HG03196 (cell line): ENCODE data around the gene ELL2.
A peak's percentile ranks its signal among the peaks of the same experiment; 100 is the strongest.
"Not testable (repeated sequence)": the region's sequence is repeated elsewhere in the genome, so short reads cannot be mapped to it uniquely, and the experiment has no call there.

Experiments used
- ATAC-seq: cut with Tn5 transposase; IDR thresholded peaks from one replicate; pipeline ENCODE4 v1.9.1; 2021; ENCODE audit not compliant: unreplicated experiment

Gene ELL2

DNA sequence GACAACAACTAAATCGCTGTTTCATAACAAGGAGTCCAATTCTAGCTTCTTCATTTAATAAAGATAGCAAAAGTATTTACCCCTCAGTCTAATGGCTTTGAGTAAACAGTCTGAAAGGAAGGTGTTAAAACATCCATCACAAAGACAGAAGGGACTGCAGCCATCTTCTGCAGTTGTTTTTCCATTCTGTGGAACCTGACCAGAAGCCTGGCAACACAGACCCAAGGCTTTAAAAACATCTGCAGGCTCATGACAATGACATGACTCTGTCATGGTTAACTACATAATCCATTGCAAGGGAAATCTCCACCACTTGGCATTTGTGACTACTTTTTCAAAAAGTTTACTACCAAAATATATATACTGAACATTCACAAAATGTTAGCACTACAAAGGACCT, 51.9 kb downstream of the ELL2 start:
- ATAC-seq = no peak

DNA sequence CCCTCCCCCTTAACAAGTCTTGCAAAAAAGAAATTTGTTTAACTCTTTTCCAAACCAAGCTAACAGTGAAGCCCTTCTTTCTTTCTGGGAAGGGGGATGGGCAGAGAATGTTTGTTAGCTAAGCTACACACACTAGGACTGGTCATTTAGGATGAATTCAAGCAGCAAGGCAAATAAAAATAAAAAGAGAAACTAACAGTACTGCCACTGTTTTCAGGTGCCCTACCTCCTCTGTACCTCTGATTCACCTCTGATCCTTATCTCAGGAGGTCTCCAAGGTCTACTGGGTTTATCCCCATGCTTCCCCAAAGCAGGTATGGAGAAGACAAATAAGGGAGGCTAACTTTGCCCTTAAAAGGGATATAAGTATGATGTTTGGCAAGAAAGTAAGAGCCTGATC, 52.9 kb downstream of the ELL2 start:
- ATAC-seq = no peak

DNA sequence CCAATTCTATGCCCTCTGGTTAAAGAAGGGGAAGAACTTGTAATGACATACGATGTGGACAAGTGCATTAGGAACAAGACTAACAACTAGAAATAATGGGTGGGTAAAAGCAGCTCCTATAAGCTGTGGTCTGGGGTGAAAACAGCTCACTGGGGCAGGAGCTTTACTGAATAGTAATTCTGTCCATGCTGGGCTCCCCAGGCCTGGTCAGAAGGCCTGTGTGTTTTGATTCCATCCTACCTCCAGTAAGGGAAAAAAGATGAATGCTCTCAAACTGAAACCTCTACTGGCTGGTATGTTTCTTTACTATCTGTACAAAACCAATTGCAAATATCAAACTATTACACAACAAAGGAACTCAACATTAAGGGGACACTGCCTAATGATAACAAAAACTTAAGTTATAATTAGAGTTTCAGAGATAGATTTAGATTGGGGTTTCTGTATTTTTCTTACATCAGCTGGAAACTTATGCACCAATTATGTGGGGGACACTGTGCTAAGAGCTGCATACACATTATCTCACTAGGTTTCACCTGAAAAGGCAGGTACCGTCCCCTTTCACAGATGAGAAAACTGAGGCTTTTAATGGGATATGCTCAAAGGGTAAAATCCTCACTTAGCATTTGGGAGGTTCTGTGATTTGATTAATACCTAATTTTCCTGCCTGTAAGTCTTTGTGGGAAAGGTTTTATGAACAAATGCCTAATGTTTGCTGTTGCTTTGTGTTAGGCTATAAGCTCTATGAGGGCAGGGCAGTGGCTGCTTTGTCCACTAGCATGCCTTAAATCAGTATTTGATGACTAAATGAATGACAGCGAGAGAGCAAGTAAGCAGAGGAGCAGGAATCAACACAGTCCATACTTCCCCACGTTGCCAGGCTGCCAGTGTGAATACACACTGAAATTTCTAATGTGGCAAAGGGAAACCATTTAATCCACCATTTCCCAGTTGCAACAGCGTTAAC, 53.6 kb downstream of the ELL2 start:
- ATAC-seq = no peak

DNA sequence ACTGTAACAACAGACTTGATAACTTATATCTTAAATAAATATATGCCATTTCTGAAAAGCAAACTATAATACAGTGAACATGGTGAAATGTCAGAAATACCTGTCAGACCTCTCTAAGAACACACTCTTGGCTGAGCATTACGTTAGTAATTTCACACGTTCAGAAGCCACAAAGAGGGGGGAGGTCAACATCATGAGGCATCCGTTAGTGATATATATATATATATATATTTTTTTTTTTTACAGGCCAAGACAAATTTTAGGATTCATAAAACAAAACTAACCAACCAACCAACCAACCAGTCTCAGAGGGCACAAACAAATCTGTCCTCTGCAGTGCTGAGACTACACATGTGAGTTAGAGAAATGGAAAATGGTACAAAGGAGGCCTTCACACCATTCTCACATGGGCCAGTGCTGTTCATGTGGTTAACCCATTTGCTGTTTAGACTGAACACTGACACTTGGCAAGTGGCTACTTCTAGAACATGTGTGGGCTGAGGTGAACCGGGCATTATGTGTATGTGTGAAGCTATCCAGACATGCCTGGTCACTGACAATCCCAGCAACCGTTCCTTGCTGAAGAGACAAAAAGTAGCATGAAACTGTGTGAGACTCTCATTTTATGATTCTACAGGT, 54.5 kb downstream of the ELL2 start:
- ATAC-seq = no peak

DNA sequence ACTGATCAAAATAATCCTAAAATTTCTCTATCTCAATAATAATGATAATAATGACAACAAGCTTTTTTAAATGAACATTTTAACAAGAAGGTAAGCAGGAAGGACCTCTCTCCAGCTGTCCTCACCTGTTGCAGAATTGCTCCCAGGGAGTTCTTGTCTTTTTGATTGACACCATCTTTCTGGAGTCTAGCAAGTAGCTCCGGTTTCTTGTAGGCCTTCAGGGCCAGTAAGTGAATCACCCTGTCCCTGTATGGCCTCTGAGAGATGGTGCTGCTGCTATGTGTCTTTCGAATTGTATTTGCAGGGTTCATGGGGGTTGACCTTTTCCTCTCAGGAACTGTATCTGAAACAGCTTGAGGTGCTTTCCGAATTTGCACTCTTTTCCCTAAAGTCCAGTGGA, 55.3 kb downstream of the ELL2 start:
- not testable (repeated sequence) for ATAC-seq

DNA sequence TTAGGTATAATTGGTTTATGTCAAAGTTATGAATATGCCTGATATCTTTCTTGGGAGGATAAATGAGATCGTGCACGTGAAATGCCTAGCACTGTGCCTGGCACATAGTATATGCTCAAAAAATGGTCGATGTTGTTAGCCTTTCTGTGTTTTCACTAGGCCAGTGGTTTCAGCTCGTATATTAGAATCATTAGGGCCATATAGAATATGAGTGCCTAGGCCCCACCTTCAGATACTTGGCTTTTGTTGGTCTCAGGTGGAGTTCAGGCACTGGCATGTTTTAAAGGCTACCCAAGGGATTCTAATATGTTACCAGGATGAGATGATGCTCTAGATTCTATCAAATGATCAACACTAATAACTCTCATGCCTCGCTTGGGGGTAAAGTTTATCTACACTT, 56.8 kb downstream of the ELL2 start:
- no peak for ATAC-seq

DNA sequence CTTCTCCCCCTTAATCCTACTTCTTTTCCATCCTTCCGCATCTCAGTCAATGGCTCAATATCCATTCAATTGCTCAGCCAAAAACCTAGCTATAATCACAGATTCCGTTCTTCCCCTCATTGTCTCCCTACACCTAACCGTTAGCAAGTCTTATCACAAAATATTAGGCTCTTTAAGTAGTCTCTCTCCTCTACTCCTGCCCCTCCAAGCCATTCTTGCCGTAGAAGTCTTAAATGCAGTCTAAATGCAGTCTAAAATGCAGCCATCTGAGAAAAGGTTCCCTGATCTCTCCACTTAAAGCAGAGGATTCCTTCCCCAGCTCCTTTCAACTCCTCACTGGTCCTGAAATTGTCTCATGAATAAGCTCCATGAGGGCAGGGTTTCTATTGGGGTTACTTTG, 57.8 kb downstream of the ELL2 start:
- ATAC-seq = no peak

DNA sequence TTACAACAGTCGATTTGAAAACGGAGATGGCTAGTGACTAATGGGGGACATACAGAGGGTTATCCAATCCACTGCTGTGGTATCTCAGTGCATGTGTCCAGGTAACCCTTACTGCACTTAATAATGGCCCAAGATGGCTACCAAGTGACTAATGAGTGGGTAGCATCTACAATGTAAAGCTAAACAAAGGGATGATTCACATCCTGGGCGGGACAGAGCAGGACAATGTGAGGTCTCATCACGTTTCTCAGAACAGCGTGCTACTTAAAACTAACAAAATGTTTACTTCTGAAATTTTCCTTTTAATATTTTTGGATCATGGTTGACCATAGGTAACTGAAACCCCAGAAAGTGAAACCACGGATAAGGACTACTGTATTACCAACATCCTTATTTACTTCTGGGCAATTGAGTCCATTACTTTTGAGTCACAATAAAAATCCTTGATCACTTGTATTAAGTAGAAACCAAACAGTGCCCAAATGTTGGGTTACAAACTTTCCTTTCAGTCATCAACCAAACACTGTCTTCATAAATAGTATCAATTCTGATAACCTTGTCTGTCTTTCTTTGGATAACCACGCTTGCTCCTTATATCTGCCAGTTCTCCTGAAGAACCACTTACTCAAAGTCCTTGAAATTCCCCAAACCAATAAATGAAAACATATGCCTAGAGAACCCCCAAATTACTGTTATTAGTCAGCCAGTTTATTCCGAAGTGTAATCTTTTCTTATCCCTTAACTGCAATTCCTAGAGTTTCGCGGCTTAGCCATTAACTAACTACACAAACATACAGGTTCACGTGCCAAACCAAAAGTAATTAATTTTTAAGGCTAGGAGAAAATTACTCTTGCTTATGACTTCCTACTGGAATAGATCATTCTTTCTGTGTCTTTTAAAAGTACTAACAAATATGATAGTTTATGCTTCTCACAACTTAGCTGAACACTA, 59.7 kb downstream of the ELL2 start:
- no peak for ATAC-seq

DNA sequence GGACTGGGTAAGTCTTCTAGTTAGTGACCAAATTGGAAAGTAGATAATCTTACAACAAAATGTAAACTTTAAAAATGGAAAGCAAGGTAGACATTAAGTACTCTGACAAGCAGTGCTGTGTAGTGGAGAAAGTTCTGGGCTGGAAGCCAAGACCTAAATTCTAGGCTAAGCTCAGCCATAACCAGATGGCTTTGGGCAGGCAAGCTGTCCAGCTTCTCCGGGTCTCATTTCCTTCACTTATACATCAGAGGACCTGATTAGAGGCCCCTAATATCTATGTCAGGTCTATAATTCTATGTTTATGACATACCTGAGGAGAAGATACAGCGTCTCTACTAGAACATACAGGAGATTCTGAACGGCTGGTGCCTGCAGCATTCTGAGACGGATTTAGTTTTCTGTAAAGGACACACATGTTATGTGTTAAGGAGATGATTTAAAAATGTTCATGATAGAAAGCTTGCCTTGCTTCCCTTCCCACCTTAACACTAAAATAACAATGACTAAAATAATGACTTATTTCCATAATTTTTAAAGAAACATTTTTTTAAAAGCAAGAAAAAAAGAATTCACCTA, 61.2 kb downstream of the ELL2 start:
- no peak for ATAC-seq

DNA sequence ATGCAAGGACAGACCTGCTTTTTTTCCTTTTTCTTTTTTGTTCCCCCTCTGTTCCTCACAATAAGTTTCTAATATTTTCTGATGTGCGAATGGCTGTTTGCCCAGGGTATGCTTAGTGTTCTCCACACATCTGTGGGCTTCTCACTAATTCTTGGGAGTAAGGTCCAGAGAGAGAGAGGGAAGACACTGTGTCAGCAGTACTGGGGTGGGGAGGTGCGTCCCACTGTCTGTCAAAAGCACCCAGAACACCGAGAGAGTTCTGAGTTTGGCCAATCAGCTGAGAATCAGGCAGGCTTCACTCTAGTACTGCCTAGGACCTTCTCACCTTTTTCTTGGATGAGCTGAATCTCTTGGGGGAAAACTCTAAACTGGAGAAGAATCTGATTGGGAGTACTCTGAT, 61.8 kb downstream of the ELL2 start:
- no peak for ATAC-seq

DNA sequence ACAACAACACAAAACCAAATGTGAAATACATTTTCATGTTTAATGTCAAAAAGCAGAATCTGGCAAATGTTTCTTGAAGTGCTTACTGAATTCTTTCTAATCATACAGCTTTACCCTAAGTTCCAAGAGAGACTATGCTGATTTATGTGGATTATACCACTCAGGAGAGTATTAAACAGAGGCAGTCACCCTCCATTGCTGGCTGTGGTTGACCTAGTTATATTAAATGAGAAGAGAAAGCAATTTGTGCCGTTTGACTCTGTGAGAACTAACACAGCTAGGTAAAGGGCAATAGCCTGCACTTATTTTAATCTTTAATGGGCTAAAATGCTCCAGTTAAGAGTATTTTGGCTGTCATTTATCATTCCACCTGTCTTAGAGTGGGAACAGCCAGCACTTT, 62.6 kb downstream of the ELL2 start:
- ATAC-seq = no peak

DNA sequence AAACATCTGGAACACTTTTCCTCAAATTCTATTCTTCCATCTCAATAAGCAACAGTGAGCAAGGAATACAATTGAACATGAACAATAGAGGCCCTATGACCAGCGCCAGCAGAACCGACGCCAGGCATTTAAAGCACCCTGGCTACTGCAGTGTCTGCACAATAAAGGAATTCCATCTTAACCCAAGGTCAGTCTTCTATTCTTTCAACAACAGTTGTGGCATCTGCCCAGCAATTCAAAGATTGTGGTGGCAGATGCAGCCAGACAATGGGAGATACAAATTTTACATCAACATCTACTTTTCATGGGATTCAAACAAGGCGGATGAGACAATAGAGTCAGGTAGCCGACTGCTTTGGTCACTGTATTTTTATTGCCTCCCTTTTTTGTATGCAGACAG, 65.9 kb downstream of the ELL2 start:
- no peak for ATAC-seq

DNA sequence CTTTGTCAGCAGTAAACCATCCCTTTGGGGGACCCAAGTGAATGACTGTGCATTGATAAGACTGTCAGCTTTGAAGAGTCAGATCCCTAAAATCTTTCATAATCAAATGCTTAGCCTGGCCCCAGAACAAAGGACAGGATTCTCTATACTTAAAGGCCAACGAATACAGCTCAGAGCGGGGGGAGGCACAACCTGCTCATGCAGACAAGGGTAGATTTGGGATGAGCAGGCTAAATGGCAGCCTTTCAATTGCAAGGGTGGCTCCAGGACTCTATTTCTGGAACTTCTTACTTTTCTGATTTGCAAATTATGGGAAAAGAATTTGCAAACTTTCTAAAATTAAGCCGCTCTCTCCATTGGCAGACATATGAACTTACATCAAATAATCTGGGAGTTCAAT, 66.4 kb downstream of the ELL2 start:
- no peak for ATAC-seq

DNA sequence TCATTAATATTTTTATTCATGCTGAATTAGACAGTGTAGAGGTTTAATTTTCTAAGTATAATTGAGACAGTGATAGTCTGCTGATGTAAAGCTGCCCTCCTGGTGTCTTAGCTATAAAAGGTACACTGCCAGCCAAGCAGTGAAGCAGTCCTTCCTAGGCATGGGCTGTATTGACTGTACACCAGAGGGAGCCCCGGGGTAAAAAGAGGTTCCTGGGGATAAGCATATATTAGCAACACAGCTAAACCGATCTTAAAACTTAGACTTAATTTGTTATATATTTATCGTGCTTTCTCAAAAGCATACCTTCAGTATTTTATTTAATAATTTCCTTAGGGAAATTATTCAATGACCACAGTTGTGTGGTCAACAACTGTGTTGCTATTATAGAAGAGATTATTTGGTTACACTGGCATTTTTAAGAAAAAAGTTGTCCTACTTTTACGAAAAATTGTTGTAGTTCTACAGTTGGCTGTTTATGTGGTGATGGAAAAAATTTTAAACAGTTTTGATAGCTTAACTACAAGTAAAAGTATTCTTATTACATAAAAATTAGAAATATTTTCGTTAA, 68.8 kb downstream of the ELL2 start:
- ATAC-seq = no peak

DNA sequence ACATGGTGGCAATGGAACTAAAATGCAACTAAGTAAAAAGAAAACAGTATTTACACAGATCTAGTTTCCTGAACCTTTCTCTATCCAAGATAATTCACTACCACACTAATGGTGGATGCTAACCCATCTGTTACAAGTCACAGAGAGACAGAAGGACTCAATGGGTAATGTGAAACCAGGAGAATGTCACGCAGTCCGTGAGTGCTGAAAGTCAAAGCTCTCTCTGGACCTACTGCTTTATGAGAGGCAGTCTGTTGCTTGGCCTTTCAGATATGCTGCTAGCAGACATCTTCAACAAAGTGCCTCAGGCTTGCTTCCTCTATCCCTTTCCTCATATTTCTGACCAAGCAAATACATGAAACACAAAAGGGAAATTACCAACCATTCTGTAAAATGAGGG, 70.2 kb downstream of the ELL2 start:
- no peak for ATAC-seq

DNA sequence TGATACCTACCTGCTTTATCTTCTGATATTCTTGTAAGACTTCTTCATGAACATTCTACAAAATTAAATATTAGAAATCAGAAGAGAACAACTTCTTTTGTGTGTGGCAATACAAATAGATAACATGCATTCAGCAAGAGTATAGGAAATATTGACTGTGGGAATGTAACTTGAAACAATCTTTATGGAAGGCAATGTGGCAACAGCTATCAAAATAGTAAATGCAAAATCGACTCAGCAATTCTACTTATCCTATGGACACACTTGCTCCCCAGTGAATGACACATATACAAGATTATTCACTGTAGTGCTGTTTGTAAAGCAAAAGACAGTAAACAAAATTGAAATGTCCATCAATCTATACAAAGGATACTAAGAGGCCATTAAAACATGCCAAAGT, 72.6 kb downstream of the ELL2 start:
- ATAC-seq = no peak

DNA sequence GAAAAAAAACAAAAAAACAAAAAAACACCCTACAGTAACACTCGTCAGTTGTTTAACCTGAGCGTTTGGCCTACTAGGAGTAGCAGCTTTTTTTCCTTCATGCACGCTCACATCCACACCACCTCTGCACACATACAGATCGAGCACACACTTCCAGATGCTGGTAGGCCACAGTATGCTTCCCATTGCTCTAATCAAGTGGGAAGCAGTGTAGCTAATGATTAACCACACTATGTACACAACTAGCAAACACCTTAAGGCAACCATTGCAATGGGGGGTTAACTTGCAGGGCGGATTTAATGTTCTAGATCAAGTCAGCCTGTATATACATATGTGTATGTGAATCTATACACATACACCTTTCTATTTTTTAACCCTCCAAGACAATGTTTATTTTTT, 73.7 kb downstream of the ELL2 start:
- no peak for ATAC-seq

DNA sequence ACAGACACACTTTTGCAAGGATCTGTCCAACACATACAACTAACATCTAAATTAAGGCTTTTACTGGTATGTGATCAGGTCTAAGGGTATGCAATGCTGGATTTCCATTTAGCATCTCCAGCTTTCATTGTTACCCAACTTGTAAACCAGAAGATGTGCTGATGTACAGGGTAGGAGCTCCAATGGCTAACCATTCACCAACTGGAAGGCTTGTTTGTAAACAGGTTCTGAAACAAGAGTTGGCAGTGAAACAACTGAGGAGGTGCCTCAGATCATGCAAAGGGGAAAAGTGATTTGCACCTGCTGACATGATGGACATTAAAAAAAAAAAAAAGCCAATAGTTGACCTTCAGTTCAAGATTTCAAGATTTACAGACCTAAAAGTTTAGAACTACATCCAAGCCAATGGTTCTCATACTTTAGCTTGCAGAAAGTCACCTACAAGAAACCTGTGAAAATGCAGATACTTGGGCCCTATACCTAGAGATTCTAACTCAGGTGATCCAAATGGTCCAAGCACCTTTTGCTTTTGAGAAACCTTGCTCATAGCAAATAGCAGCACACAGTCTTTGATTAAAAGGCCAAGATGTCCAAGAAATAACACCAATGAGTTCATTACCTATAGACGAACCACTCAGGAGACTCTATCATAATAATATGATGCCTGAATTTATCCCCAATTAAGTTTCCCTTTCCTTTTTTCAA, 75.2 kb downstream of the ELL2 start:
- no peak for ATAC-seq

DNA sequence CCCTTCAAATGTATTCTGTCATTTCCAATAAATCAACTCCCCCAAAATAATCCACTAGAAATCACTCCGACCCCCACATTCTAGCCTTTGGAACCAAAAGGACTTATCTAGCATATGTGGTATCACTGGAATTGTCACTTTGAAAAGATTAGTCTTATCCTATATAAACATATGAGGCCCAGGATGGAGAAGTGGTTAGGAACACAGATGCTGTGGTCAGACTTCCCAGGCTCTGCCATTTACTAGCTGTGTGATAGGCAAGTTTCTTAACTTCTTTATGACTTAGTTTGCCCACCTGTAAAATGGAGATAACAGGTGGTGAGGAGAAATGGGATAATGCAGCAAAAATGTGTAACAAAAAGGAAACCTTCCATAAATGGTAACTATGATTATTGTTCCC, 77.1 kb downstream of the ELL2 start:
- no peak for ATAC-seq

DNA sequence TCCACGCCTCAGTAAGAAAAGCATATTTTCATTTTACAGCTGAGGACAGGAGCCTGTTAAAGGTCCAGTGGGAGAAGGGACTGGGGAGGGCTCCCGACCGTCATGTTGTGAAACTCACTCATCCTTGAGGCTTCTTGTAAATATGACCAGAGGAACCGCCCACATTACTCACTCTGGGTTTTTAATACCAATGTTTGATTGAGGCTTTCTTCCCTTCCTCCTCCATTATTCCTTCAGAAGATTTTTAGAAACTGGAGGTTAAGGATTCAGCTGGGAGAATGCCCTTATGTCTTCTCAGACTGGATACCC, 77.7 kb downstream of the ELL2 start:
- peak; percentile 69 for ATAC-seq
